IMR-90 (cell line): Measurements from ENCODE around the gene SLC15A1. TPM values are rescaled to one million over a fixed set of nuclear protein-coding genes. Genes with fewer than 3 reads are reported as not detected.

Experiments used
- microRNA-seq, 2 experiments: library from miRNA; stranded (forward) in 1 of 2; unstranded in 1 of 2; fragments of 10-50 nt in 1 of 2; fragments of <30 nt in 1 of 2; gene quantifications in 1 of 2; microRNA quantifications in 1 of 2; one replicate each; pipeline versions ENCODE3 to v1.1.0; 2013 to 2020; ENCODE audit not compliant: insufficient read depth in 1 of 2, insufficient read length in 1 of 2, unreplicated experiment in 1 of 2
- polyA plus RNA-seq, 3 experiments: library from polyadenylated mRNA; depleted of rRNA; stranded (reverse); fragments of >200 nt; gene quantifications; 2 replicates each; pipeline ENCODE4 v1.2.3, GENCODE V29; 2012; ENCODE audit warnings: low replicate concordance in 1 of 3
- small RNA-seq, 5 experiments: library from RNA; depleted of rRNA; stranded (forward); fragments of <200 nt; gene quantifications; one replicate each; pipeline ENCODE3, GENCODE V24; 2012
- total RNA-seq: library from RNA; depleted of rRNA; stranded (reverse); fragments of >200 nt; gene quantifications from 2 replicates; pipeline ENCODE4 v1.2.3, GENCODE V29; 2012; rRNA removed

SLC15A1 gene
- total and polyA plus RNA-seq, 2 of the 4 experiments (the other 2 are of a cell fraction), result not detected

Small RNAs within 50 kb of the gene (microRNA-seq; reads per million reads assigned to microRNA genes)
- not detected for gene RN7SL60P (ENCODE audit: insufficient read depth, insufficient read length)

Small RNAs within 50 kb of the gene (small RNA-seq; reads per million reads assigned to genes)
- 0 reads per million in 5 experiments for gene RN7SL60P

Other genes with a start within 250 kb of the SLC15A1 start
- gene STK24, start 175.6 kb downstream of the SLC15A1 start, total RNA-seq, result 29.2 and 36.1 TPM in 2 replicates
- gene STK24, start 175.6 kb downstream of the SLC15A1 start, polyA plus RNA-seq (2012; rRNA removed), result 26.8 and 43.4 TPM in 2 replicates
- gene DOCK9, start 225.4 kb upstream of the SLC15A1 start, total RNA-seq, result 7.2 and 9.7 TPM in 2 replicates
- gene DOCK9, start 225.4 kb upstream of the SLC15A1 start, polyA plus RNA-seq (2012; rRNA removed), result 4.8 and 6.4 TPM in 2 replicates